Measurements from ENCODE around the gene MYCT1.
A peak's percentile ranks its signal among the peaks of the same experiment; 100 is the strongest.

GRCh38 chr6:152750694-152751093 lies 53.0 kb downstream of the MYCT1 start, which contains the start of gene VIP:
- TF ChIP-seq NFE2L1 (CRISPR knock-in tag; IDR thresholded peaks at IDR 0.05) (no peak), E2F4 (CRISPR knock-in tag; IDR thresholded peaks at IDR 0.05; ENCODE audit: borderline replicate concordance, low read depth) (no peak), SMAD4 (CRISPR knock-in tag; IDR thresholded peaks at IDR 0.05) (no peak), ZNF263 (CRISPR knock-in tag; IDR thresholded peaks at IDR 0.05; ENCODE audit: low read depth) (no peak), USF2 (CRISPR knock-in tag; IDR thresholded peaks at IDR 0.05) (no peak), CREM (CRISPR knock-in tag; IDR thresholded peaks at IDR 0.05) (no peak), ZNF121 (CRISPR knock-in tag; IDR thresholded peaks at IDR 0.05) (0 out of 2 replicates have a peak, but pooled peaks have one; percentile 27), ZBTB21 (CRISPR knock-in tag; IDR thresholded peaks at IDR 0.05; ENCODE audit: borderline replicate concordance) (no peak; the same call in 1 of the 2 replicates), ATF1 (CRISPR knock-in tag; IDR thresholded peaks at IDR 0.05) (no peak), CBFB (CRISPR knock-in tag; IDR thresholded peaks at IDR 0.05; ENCODE audit: low read depth) (no peak), GRHL2 (CRISPR knock-in tag; IDR thresholded peaks at IDR 0.05; ENCODE audit: insufficient replicate concordance, severe bottlenecking) (no peak), TP53 (CRISPR knock-in tag; IDR thresholded peaks at IDR 0.05) (no peak)
- TF ChIP-seq, protein P1, sequence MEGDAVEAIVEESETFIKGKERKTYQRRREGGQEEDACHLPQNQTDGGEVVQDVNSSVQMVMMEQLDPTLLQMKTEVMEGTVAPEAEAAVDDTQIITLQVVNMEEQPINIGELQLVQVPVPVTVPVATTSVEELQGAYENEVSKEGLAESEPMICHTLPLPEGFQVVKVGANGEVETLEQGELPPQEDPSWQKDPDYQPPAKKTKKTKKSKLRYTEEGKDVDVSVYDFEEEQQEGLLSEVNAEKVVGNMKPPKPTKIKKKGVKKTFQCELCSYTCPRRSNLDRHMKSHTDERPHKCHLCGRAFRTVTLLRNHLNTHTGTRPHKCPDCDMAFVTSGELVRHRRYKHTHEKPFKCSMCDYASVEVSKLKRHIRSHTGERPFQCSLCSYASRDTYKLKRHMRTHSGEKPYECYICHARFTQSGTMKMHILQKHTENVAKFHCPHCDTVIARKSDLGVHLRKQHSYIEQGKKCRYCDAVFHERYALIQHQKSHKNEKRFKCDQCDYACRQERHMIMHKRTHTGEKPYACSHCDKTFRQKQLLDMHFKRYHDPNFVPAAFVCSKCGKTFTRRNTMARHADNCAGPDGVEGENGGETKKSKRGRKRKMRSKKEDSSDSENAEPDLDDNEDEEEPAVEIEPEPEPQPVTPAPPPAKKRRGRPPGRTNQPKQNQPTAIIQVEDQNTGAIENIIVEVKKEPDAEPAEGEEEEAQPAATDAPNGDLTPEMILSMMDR (IDR thresholded peaks at IDR 0.05), result no peak
- TF ChIP-seq, protein P2, sequence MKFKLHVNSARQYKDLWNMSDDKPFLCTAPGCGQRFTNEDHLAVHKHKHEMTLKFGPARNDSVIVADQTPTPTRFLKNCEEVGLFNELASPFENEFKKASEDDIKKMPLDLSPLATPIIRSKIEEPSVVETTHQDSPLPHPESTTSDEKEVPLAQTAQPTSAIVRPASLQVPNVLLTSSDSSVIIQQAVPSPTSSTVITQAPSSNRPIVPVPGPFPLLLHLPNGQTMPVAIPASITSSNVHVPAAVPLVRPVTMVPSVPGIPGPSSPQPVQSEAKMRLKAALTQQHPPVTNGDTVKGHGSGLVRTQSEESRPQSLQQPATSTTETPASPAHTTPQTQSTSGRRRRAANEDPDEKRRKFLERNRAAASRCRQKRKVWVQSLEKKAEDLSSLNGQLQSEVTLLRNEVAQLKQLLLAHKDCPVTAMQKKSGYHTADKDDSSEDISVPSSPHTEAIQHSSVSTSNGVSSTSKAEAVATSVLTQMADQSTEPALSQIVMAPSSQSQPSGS (CRISPR knock-in tag; IDR thresholded peaks at IDR 0.05; ENCODE audit: borderline replicate concordance, low read depth), result no peak

Measured in WTC11 (cell line).